Measurements from ENCODE around the gene LYPD6B.

The LYPD6B gene

DNA sequence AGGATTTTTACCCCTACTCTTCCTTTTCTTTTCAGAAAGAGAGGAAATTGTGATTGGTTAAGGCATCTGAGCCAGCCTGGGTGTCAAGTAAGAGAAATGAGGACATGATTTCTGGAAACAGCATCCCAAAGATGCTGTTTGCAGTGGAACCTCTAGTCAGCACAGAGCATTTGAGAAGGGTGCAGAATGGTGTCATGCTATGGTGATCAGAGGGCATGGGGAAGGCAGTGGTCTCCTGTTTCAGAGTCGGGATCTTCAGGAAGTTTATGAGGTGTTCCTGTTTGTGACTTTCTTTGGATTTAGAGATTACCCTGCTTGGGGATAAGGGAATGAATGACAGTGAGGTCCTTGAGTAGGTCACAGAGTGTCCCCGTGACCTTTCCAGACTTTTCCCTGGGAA lies 117.5 kb downstream of the LYPD6B start:
- in situ Hi-C loops (cut with MboI; ENCODE audit: low sequenced_read_pairs) = no loop called here

DNA sequence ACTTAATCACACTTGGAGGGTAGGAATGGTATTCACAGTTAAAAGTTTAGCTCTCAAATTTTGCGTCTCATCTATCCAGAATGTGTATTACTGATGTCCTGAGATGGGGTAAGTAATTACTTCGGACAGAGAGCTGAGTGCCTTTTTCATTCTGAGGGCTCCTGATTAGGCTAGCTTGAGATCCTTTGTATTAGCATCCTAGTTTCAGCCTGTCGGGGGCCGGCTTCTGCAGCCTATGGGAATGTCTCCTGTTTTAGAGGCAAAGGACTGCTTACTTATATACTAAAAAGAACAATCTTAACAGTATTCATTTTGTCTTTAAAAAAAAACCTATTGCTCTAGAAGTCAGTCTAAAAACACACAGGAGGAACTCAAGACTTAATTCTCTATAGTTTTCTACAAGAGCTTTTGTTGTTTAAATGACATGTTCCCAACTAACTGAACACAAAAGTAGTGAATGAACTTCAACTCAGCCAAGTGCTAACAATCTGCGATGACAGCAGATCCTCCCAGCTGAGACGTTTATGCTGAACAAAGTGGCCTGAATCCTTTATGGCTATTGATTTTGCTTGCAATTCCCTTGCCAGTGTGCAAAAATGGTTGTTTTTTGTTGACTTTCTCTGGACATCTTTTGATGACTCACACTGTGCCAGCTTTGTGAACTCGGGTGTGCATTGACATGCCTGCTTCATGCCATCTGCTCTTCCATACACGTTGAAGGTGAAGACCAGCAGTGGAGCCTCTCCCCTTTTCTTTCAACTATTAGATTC lies 118.7 kb downstream of the LYPD6B start:
- in situ Hi-C loops (cut with MboI; ENCODE audit: low sequenced_read_pairs) = no loop called here

- in situ Hi-C loops (cut with MboI; ENCODE audit: low sequenced_read_pairs) = no loop called here
Measured at GRCh38 chr2:149158957-149159356, 120.5 kb downstream of the LYPD6B start.

DNA sequence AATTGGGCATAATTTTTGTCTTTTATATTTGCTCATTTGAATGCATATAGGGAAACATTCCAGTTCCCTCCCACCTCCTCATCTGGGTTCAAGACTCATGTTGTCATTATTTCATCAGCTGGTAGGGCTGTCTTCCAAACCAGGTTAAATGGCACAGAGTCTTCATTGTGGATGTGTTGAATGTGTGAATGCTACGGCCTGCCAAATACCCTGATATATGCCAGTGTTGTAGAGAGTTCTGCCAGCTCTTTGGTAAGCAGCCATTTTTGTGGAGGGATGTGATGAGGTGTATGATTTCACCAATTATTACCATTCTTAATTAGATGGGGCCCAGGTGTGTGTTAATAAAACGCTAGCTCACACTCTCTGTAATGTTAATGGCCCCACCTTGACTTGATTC lies 121.7 kb downstream of the LYPD6B start:
- in situ Hi-C loops (cut with MboI; ENCODE audit: low sequenced_read_pairs) = no loop called here

DNA sequence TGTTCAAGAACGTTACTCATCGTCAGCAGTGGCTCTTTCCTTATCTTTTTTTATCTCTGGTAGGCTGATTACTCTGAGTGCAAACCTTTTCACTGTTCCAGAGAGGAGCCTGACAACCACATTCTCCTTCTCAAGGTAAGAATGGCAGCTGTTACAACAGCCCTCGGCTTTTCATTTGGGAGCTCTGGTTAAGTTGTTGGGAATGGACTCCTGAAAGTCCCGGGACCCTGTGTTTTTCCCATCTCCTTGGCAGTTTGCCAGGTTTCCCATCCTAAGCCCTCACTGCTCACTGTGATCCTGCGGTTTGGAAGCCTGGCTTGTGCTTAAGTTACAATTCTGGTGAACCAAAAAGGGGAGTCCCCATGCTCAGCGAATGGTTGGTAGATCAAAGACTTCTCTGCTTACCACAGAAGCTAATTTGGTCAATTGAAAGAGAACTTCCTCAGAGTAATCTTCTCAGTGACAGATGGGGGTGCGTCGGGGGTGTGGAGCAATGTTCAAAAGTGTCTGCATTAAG lies 122.3 kb downstream of the LYPD6B start:
- in situ Hi-C loops (cut with MboI; ENCODE audit: low sequenced_read_pairs) = no loop called here

- in situ Hi-C loops (cut with MboI; ENCODE audit: low sequenced_read_pairs) = no loop called here
Measured at GRCh38 chr2:149161481-149162225, 123.2 kb downstream of the LYPD6B start.

DNA sequence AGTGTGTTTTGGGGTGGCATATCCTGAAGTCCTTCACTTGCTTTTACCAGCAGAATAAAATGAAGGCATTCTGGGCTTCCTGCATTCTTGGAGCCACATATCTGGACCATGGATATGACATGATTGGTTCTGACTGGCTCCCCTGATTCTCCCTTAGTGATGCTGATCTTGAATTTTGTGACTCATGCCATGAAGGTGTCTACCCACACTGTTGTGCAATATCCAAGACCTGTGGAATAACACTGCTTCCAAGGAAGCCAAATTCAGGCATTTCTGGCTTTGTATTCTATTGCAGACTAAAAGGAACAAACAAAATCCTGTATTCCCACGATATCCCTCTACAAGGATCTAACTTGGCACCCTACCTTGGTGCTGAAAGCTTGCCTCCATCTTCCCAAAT lies 125.8 kb downstream of the LYPD6B start:
- in situ Hi-C loops (cut with MboI; ENCODE audit: low sequenced_read_pairs) = no loop called here

GRCh38 chr2:149164827-149165226 lies 126.3 kb downstream of the LYPD6B start:
- in situ Hi-C loops (cut with MboI; ENCODE audit: low sequenced_read_pairs) = no loop called here

GRCh38 chr2:149167001-149167780 lies 128.7 kb downstream of the LYPD6B start:
- in situ Hi-C loops (cut with MboI; ENCODE audit: low sequenced_read_pairs) = no loop called here

GRCh38 chr2:149167941-149168340 lies 129.4 kb downstream of the LYPD6B start:
- in situ Hi-C loops (cut with MboI; ENCODE audit: low sequenced_read_pairs) = no loop called here

- in situ Hi-C loops (cut with MboI; ENCODE audit: low sequenced_read_pairs) = no loop called here
Measured at GRCh38 chr2:149169656-149170055, 131.2 kb downstream of the LYPD6B start.

DNA sequence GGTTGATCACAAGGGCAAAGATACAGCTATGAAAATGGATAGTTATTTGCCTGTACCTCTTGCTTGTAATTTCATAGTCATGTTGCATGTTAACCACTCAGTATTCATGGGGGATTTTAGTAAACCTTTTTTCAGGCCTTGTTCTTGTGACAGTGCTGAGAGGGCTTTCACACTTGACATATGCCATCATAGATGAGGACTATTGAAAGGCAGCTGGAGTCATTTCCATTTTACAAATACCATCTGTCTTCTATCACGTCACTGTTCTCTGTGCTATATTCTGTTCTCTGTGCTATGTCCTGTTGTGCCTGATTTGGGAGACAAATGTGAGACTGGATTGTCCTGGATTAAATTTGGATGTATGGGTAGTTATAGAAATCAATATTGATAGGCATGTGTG lies 131.7 kb downstream of the LYPD6B start:
- in situ Hi-C loops (cut with MboI; ENCODE audit: low sequenced_read_pairs) = no loop called here

DNA sequence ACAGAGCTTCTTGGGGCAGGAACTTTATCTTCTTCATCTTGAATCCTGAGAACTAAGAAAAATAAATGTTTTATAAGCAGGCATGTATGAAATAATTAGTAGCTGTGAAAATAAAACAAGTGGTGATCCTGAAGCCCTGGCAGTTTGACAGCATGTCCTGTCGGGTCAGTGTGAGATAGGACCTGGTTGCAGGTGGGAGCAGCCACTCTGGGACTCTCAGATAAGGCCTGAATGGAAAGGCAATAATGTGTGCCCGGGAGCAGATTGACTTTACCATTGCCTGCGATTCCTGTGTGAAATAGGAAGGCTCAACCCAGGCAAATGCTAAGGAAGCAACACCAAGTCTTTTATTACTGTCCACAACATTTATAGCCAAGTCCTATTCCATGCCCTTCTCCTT lies 132.4 kb downstream of the LYPD6B start:
- in situ Hi-C loops (cut with MboI; ENCODE audit: low sequenced_read_pairs) = no loop called here

DNA sequence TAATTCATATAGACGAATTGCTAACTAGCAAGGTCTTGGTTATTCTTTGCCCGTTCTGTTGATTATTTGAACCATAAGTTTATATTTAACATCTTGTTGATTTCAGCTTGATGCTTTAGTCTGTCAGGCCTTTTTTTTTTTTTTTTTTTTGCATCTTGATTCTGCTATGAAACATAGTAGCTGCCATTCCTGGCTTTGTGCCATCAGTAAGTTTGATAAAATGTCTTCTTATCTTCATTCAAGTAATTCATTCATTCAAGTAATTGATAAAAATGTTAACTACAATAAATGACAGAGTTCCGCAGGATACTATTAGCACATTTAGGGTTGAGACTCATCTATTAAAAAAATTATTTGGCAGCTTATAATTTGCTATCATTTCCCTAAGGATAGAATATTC lies 134.7 kb downstream of the LYPD6B start:
- in situ Hi-C loops (cut with MboI; ENCODE audit: low sequenced_read_pairs) = no loop called here

GRCh38 chr2:149175956-149176355 lies 137.5 kb downstream of the LYPD6B start:
- in situ Hi-C loops (cut with MboI; ENCODE audit: low sequenced_read_pairs) = no loop called here

- in situ Hi-C loops (cut with MboI; ENCODE audit: low sequenced_read_pairs) = no loop called here
Measured at GRCh38 chr2:149178612-149179011, 140.1 kb downstream of the LYPD6B start.

GRCh38 chr2:149180226-149180875 lies 141.9 kb downstream of the LYPD6B start:
- in situ Hi-C loops (cut with MboI; ENCODE audit: low sequenced_read_pairs) = no loop called here

DNA sequence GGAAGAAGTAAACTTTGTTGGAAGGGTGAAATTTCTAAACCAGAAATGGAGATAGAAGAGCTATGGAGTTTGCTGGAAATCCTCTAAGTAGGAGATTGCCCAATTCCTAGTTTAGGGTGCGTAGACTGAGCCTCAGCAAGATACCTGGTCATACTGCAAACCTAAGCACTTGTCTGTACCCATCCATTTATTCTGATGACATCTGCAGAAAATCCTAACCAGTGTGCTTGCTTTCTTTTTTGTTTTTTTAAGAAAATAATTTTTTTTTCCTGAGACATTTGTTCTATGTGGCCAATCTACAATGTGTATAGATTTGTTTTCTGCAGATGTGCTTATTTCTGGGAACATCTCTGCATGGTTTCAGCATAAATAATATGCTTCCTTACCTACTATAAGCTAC lies 144.7 kb downstream of the LYPD6B start:
- in situ Hi-C loops (cut with MboI; ENCODE audit: low sequenced_read_pairs) = no loop called here

GRCh38 chr2:149184991-149185390 lies 146.5 kb downstream of the LYPD6B start:
- in situ Hi-C loops (cut with MboI; ENCODE audit: low sequenced_read_pairs) = no loop called here

DNA sequence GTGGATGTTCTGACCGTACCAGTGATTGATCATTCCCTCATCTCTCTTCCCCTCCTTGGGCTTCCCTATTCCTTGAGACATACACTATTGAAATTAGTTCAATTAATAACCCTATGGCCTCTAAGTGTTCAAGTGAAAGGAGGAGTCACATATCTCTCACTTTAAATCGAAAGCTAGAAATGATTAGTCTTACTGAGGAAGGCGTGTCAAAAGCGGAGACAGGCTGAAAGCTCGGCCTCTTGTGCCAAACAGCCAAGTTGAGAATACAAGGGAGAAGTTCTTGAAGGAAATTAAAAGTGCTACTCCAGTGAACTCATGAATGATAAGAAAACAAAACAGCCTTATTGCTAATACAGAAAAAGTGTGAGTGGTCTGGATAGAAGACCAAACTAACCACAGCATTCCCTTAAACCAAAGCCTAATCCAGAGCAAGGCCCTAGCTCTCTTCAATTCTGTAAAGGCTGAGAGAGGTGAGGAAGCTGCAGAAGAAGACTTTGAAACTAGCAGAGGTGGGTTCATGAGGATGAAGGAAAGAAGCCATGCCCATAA lies 147.5 kb downstream of the LYPD6B start:
- in situ Hi-C loops (cut with MboI; ENCODE audit: low sequenced_read_pairs) = no loop called here

DNA sequence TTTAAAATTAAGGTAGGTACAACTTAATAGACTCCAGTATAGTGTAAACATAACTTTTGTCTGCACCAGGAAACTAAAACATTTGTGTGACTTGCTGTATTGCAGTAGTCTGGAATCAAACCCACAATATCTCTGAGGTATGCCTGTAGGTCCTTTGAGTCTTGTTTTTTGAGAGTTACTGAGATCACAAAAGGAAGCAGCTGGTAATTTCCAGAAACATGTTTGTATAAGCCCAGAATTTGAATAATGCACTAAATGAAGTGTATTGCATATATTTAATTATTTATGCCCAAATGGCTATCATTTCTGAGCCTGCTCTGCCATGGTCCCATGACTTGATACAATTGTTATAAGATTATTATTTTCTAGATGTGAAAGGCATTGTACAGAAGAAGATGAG lies 148.6 kb downstream of the LYPD6B start:
- in situ Hi-C loops (cut with MboI; ENCODE audit: low sequenced_read_pairs) = no loop called here
